Stimulated activated naive CD8-positive, alpha-beta T cell treated with anti-CD3 and anti-CD28 coated beads, Interleukin-15, amount 100 ng/mL, for 72 hours (primary cell): ENCODE results near the gene OR6T1.

ENCODE experiments used
- ATAC-seq: fragments of 150-1000 bp; cut with Tn5 transposase; 2 replicates; pipeline ENCODE4 v1.10.0; 2021; ENCODE audit warnings: mild to moderate bottlenecking, moderate library complexity
- DNase-seq, 2 donors: peaks; one replicate each; pipeline ENCODE4 v3.0.0; 2021 to 2022
- H3K27ac Mint-ChIP-seq, 2 donors: one replicate each; pipeline ENCODE4 v1.8.0; 2022; ENCODE audit warnings: mild to moderate bottlenecking in 2 of 2, mixed read lengths in 2 of 2, moderate library complexity in 2 of 2
- H3K27me3 Mint-ChIP-seq: one replicate; pipeline ENCODE4 v1.8.0; 2022; ENCODE audit warnings: mixed read lengths
- H3K4me1 Mint-ChIP-seq: one replicate; pipeline ENCODE4 v1.8.0; 2022; ENCODE audit warnings: mild to moderate bottlenecking, mixed read lengths
- H3K4me3 Mint-ChIP-seq, 2 donors: one replicate each; pipeline ENCODE4 v1.8.0; 2022; ENCODE audit warnings: mild to moderate bottlenecking in 2 of 2, mixed read lengths in 2 of 2, moderate library complexity in 1 of 2
- H3K9me3 Mint-ChIP-seq, 2 donors: one replicate each; pipeline ENCODE4 v1.8.0; 2022; ENCODE audit warnings: mixed read lengths in 2 of 2

The OR6T1 gene

GRCh38 chr11:123899792-123900191 lies 43.8 kb downstream of the OR6T1 start:
- no peak for DNase-seq
- H3K4me1 Mint-ChIP-seq: no peaks in the 10 kb centered on the region
- H3K4me3 Mint-ChIP-seq: no peak overlapping the region
- no peaks in the 10 kb centered on the region for H3K27me3 Mint-ChIP-seq
- H3K27ac Mint-ChIP-seq: no peak overlapping the region
- H3K9me3 Mint-ChIP-seq: no peaks in the 10 kb centered on the region
- ATAC-seq: peak; percentile 12
